K562 (cell line): Measurements from ENCODE around the gene ROBO2. TPM values are rescaled to one million over a fixed set of nuclear protein-coding genes. Genes with fewer than 3 reads are reported as not detected.

ENCODE experiments used
- ATAC-seq: fragments of 200-7000 bp; cut with Tn5 transposase; 3 replicates; pipeline ENCODE4 v1.9.1; 2020; ENCODE audit warnings: moderate library complexity
- BruUV-seq: library from RNA; stranded (reverse); fragments of 400-500 nt; replicated peaks from 2 replicates; lab custom pipeline; 2021; lab: Mats Ljungman, UMichigan
- CTCF ChIA-PET: fragments of 300-600 bp; formaldehyde crosslinking; extraction: SDS; loops from one replicate; lab custom pipeline; 2021; ENCODE audit warnings: low intra/inter-chr PET ratio; lab: Yijun Ruan, JAX
- POLR2A ChIA-PET: fragments of 300-600, 350-650 bp; sonication (Branson Sonifier 250); formaldehyde crosslinking; extraction: SDS; loops from one replicate; lab custom pipeline; 2021; ENCODE audit warnings: antibody characterized with exemption, inconsistent platforms; lab: Yijun Ruan, JAX
- DNase-seq, 4 experiments: peaks; one replicate each; pipeline versions ENCODE4 v3.0.0 to v3.0.0-alpha.2; 2011 to 2018; ENCODE audit warnings: low spot score in 3 of 4, mixed read lengths in 3 of 4; ENCODE audit errors: extremely low read depth in 1 of 4
- FAIRE-seq: peaks from 2 replicates; lab custom pipeline; 2011; peaks lifted over from hg19 to GRCh38; lab: Jason Lieb, UNC
- H2AFZ ChIP-seq: 2 replicates; pipeline ENCODE4 v1.6.0; 2011; ENCODE audit warnings: low read depth, low read length, control low read depth, inconsistent platforms
- H3K27ac ChIP-seq: fragments of 200-600 bp; 3 replicates; pipeline ENCODE4 v1.8.0; 2011; ENCODE audit warnings: low read depth, mild to moderate bottlenecking, control low read depth, inconsistent platforms, low read length, moderate library complexity, mixed read lengths; ENCODE audit errors: extremely low read depth
- H3K27me3 ChIP-seq, 2 experiments: fragments of 300-600 bp in 1 of 2; 2 replicates in 1 of 2; 3 replicates in 1 of 2; pipeline versions ENCODE4 v1.6.0 to v1.8.0; 2011; ENCODE audit warnings: inconsistent platforms in 2 of 2, low read length in 2 of 2, mild to moderate bottlenecking in 1 of 2, mixed read lengths in 1 of 2, moderate library complexity in 1 of 2; ENCODE audit not compliant: control insufficient read depth in 2 of 2, insufficient read depth in 2 of 2
- H3K36me3 ChIP-seq: fragments of 300-600 bp; 3 replicates; pipeline ENCODE4 v1.8.0; 2011; ENCODE audit warnings: mild to moderate bottlenecking, low read length, inconsistent platforms; ENCODE audit not compliant: control insufficient read depth, insufficient read depth
- H3K4me1 ChIP-seq, 2 experiments: fragments of 200-600 bp in 1 of 2; replicated peaks in 1 of 2; 2 replicates in 1 of 2; 3 replicates in 1 of 2; pipeline versions ENCODE4 v1.5.1 to v1.8.0; 2011; ENCODE audit warnings: inconsistent platforms in 2 of 2, low read length in 2 of 2, mild to moderate bottlenecking in 1 of 2, mixed read lengths in 1 of 2, moderate library complexity in 1 of 2; ENCODE audit not compliant: control insufficient read depth in 2 of 2, insufficient read depth in 2 of 2
- H3K4me2 ChIP-seq: 2 replicates; pipeline ENCODE4 v1.6.1; 2011; ENCODE audit warnings: low read length, control low read depth, inconsistent platforms, mixed read lengths; ENCODE audit not compliant: insufficient read depth
- H3K4me3 ChIP-seq: fragments of 200-600 bp; sonication (generic), shearing (Covaris generic); 2 replicates; pipeline ENCODE4 v1.5.1; 2016; ENCODE audit warnings: control low read depth, inconsistent platforms
- H3K79me2 ChIP-seq: fragments of 200-600 bp; 3 replicates; pipeline ENCODE4 v1.8.0; 2011; ENCODE audit warnings: low read length, inconsistent platforms; ENCODE audit not compliant: control insufficient read depth, insufficient read depth
- H3K9ac ChIP-seq, 2 experiments: 2 replicates each; pipeline versions ENCODE4 v1.6.0 to v1.6.1; 2011; ENCODE audit warnings: low read depth in 2 of 2, low read length in 2 of 2, control low read depth in 1 of 2, inconsistent platforms in 1 of 2, mild to moderate bottlenecking in 1 of 2, mixed read lengths in 1 of 2; ENCODE audit not compliant: insufficient read depth in 1 of 2
- H3K9me1 ChIP-seq: one replicate; pipeline ENCODE4 v1.6.0; 2011; ENCODE audit warnings: inconsistent platforms, mild to moderate bottlenecking, low read length, moderate library complexity; ENCODE audit not compliant: control insufficient read depth, insufficient read depth
- H3K9me3 ChIP-seq: replicated peaks from 2 replicates; pipeline ENCODE4 v1.5.1; 2011; ENCODE audit warnings: low read depth, low read length, inconsistent platforms; ENCODE audit not compliant: control insufficient read depth, insufficient read depth
- H4K20me1 ChIP-seq: replicated peaks from 2 replicates; pipeline ENCODE4 v1.6.1; 2011; ENCODE audit warnings: low read length, inconsistent platforms, mixed read lengths; ENCODE audit not compliant: control insufficient read depth, insufficient read depth
- CEBPZ ChIP-seq: fragments of 150-350 bp; IDR thresholded peaks from 2 replicates; pipeline ENCODE4 v1.6.1; 2014; ENCODE audit warnings: low read depth, mild to moderate bottlenecking, low read length, borderline replicate concordance
- FOXP4 ChIP-seq: sonication (generic); formaldehyde crosslinking; IDR thresholded peaks from 2 replicates; pipeline ENCODE4 v1.8.0; 2022; ENCODE audit warnings: mild to moderate bottlenecking, missing genetic modification reagents, borderline replicate concordance
- PHB2 ChIP-seq: fragments of 450-650 bp; IDR thresholded peaks from 2 replicates; pipeline ENCODE4 v1.6.1; 2017; ENCODE audit warnings: low read depth
- RBM22 ChIP-seq: fragments of 200-400 bp; formaldehyde crosslinking; IDR thresholded peaks from 2 replicates; pipeline ENCODE4 v1.6.1; 2018; ENCODE audit warnings: low read length, low read depth; ENCODE audit not compliant: poor library complexity, severe bottlenecking
- TBL1XR1 ChIP-seq, 2 experiments: IDR thresholded peaks; 2 replicates each; pipeline ENCODE4 v1.6.1; 2012; ENCODE audit warnings: improper control_type of control experiment in 2 of 2, low read length in 2 of 2, mild to moderate bottlenecking in 1 of 2
- ZBTB12 ChIP-seq: fragments of 250-450 bp; sonication (Bioruptor Pico); IDR thresholded peaks from 2 replicates; pipeline ENCODE4 v1.4.0; 2020
- ZNF830 ChIP-seq: fragments of 250-450 bp; sonication (Bioruptor Pico); IDR thresholded peaks from 2 replicates; pipeline ENCODE4 v1.5.0; 2021; ENCODE audit warnings: mild to moderate bottlenecking
- WGBS: fragments of 100-300 bp; shearing (Covaris generic); methylation state at CpG from one replicate; pipeline ENCODE4 v1.1.6; 2016; ENCODE audit warnings: low coverage, mixed read lengths; ENCODE audit not compliant: insufficient coverage; ENCODE audit errors: missing lambda C conversion rate; 5-methylcytosine and 5-hydroxymethylcytosine counted together
- in situ Hi-C: fragments of 300-500 bp; cut with MboI; formaldehyde crosslinking; loops from 4 replicates; pipeline ENCODE4 v1.15.0; 2018; ENCODE audit warnings: inconsistent platforms, mixed read lengths
- intact Hi-C: fragments of 100-400 bp; cut with micrococcal nuclease; formaldehyde crosslinking; loops from 2 replicates; pipeline ENCODE4 v1.14.2; 2022
- polyA plus RNA-seq, 8 experiments: library from polyadenylated mRNA; depleted of rRNA in 4 of 8; stranded (reverse) in 5 of 8; unstranded in 3 of 8; fragments of >200 nt; fragmentation: Nextera tagmentation in 2 of 8; fragmentation: Illumina TruSeq in 1 of 8; extraction: Ambion mirVana in 2 of 8; extraction: Trizol in 1 of 8; gene quantifications; 2 replicates each; pipeline versions ENCODE4 v1.2.1 to v1.2.3, GENCODE V29; 2011 to 2014; ENCODE audit warnings: inconsistent platforms in 1 of 8, missing spikeins in 1 of 8
- total RNA-seq, 7 experiments: library from RNA; depleted of rRNA in 6 of 7; stranded (reverse); fragments of >200 nt in 6 of 7; fragmentation: Illumina TruSeq in 2 of 7; extraction: Trizol in 2 of 7; gene quantifications; 2 replicates each; pipeline versions ENCODE4 v1.2.1 to v1.2.3, GENCODE V29; 2011 to 2021; ENCODE audit warnings: low replicate concordance in 1 of 7

The ROBO2 gene
- total and polyA plus RNA-seq, 9 of the 15 experiments (the other 6 are each of a cell fraction or from before 2014, with no cell fraction given): 0.84 to 3.0 (median 1.7) TPM

GRCh38 chr3:77362936-77363335 lies 323.0 kb downstream of the ROBO2 start:
- BruUV-seq: no TSS peak
- no peak overlapping the region for H2AFZ ChIP-seq
- in situ Hi-C loops (no loop called here), intact Hi-C loops (no loop called here)
- no peak for DNase-seq
- CTCF ChIA-PET: no interaction called here
- H4K20me1 ChIP-seq: no peaks in the 10 kb centered on the region
- no peak overlapping the region for H3K4me3 ChIP-seq
- H3K27me3 ChIP-seq: no peaks in the 10 kb centered on the region
- no peaks in the 10 kb centered on the region for H3K36me3 ChIP-seq
- no peaks in the 10 kb centered on the region for H3K79me2 ChIP-seq
- POLR2A ChIA-PET: no interaction called here
- ATAC-seq: no peak
- H3K9me1 ChIP-seq: no peaks in the 10 kb centered on the region
- no peak overlapping the region for H3K9ac ChIP-seq
- no peaks in the 10 kb centered on the region for H3K9me3 ChIP-seq
- no peak for FAIRE-seq
- WGBS: 0% methylated on average over 1 of the region's 1 CpG
- no peak overlapping the region for H3K27ac ChIP-seq
- no peak overlapping the region for H3K4me2 ChIP-seq
- no peaks in the 10 kb centered on the region for H3K4me1 ChIP-seq
- TF ChIP-seq PHB2 (no peak), RBM22 (no peak), ZNF830 (CRISPR knock-in tag) (no peak), TBL1XR1 (IDR thresholded peaks at IDR 0.05; ENCODE audit: low read length in 2 of 2) (no peak), FOXP4 (CRISPR knock-in tag) (no peak), CEBPZ (no peak), ZBTB12 (CRISPR knock-in tag) (no peak)
